CD4-positive, alpha-beta T cell (primary cell): Measurements from ENCODE around the gene KLF4. TPM values are rescaled to one million over a fixed set of nuclear protein-coding genes. Genes with fewer than 3 reads are reported as not detected.

Experiments
- ATAC-seq: fragments of 200-7000 bp; cut with Tn5 transposase; one replicate; pipeline ENCODE4 v1.10.0; 2022; ENCODE audit warnings: mild to moderate bottlenecking; ENCODE audit not compliant: poor library complexity
- CTCF ChIA-PET: fragments of 350-600 bp; sonication (Branson Sonifier 250); formaldehyde crosslinking; loops from one replicate; lab custom pipeline; 2021; ENCODE audit warnings: antibody characterized with exemption, inconsistent platforms; lab: Charles Lee
- POLR2A ChIA-PET: fragments of 350-600 bp; sonication (Branson Sonifier 250); formaldehyde crosslinking; loops from one replicate; lab custom pipeline; 2021; ENCODE audit warnings: antibody characterized with exemption, inconsistent platforms; lab: Charles Lee
- DNase-seq, 14 experiments: peaks; one replicate each; pipeline ENCODE4 v3.0.0-alpha.2; 2013 to 2020; ENCODE audit warnings: mixed read lengths in 2 of 14
- H3K27ac ChIP-seq, 2 donors: one replicate each; pipeline versions ENCODE4 v1.5.1 to v1.7.0; 2013; ENCODE audit warnings: low read length in 2 of 2, low read depth in 1 of 2, mild to moderate bottlenecking in 1 of 2
- H3K27me3 ChIP-seq, 2 experiments: 1 replicate in 1 of 2; 2 replicates in 1 of 2; pipeline versions ENCODE4 v1.6.1 to v1.7.0; 2013; ENCODE audit warnings: low read length in 2 of 2, control low read depth in 1 of 2, mild to moderate bottlenecking in 1 of 2, moderate library complexity in 1 of 2; ENCODE audit not compliant: insufficient read depth in 2 of 2, control insufficient read depth in 1 of 2
- H3K36me3 ChIP-seq: one replicate; pipeline ENCODE4 v1.6.1; 2013; ENCODE audit warnings: low read length, control low read depth; ENCODE audit not compliant: insufficient read depth
- H3K4me1 ChIP-seq: one replicate; pipeline ENCODE4 v1.6.1; 2013; ENCODE audit warnings: low read length, control low read depth; ENCODE audit not compliant: insufficient read depth
- H3K4me3 ChIP-seq: one replicate; pipeline ENCODE4 v1.5.1; 2013; ENCODE audit warnings: mild to moderate bottlenecking, low read length, moderate library complexity
- H3K9me3 ChIP-seq, 2 experiments: 1 replicate in 1 of 2; 2 replicates in 1 of 2; pipeline versions ENCODE4 v1.6.1 to v1.7.0; 2013; ENCODE audit warnings: low read length in 2 of 2, mild to moderate bottlenecking in 2 of 2, control low read depth in 1 of 2, moderate library complexity in 1 of 2; ENCODE audit not compliant: control insufficient read depth in 1 of 2, insufficient read depth in 1 of 2
- H3K27ac Mint-ChIP-seq: one replicate; pipeline ENCODE4 v1.8.0; 2020; ENCODE audit warnings: mixed read lengths
- H3K27me3 Mint-ChIP-seq: one replicate; pipeline ENCODE4 v1.8.0; 2021; ENCODE audit warnings: mixed read lengths
- H3K36me3 Mint-ChIP-seq: one replicate; pipeline ENCODE4 v1.8.0; 2021; ENCODE audit warnings: low read depth, mixed read lengths
- H3K4me1 Mint-ChIP-seq: one replicate; pipeline ENCODE4 v1.8.0; 2021; ENCODE audit warnings: low read depth, mixed read lengths
- H3K4me3 Mint-ChIP-seq: one replicate; pipeline ENCODE4 v1.8.0; 2020; ENCODE audit warnings: mild to moderate bottlenecking, mixed read lengths
- H3K9me3 Mint-ChIP-seq: one replicate; pipeline ENCODE4 v1.8.0; 2020; ENCODE audit warnings: mixed read lengths
- intact Hi-C, 2 experiments: fragments of 100-400 bp; cut with DNase I in 1 of 2; cut with micrococcal nuclease in 1 of 2; formaldehyde crosslinking; loops; one replicate each; pipeline versions ENCODE4 v1.15.1 to v1.9.0; 2023 to 2025; cut with DNase I, micrococcal nuclease
- total RNA-seq, 174 experiments: library from RNA in 2 of 174; stranded (reverse) in 2 of 174; gene quantifications; one replicate each; pipeline ENCODE4 v1.2.3 and lab custom pipeline; 2021 to 2026
- TF ChIP-seq, protein P1 (sequence below): fragments of 200-600 bp; IDR thresholded peaks from one replicate; pipeline ENCODE4 v1.8.0; 2022; ENCODE audit warnings: antibody characterized with exemption, mild to moderate bottlenecking

KLF4 gene
- total RNA-seq, 2 experiments from 2014 or later, result 12.9 to 13.2 TPM

GRCh38 chr9:107443786-107444185 is 45.8 kb downstream of the KLF4 start:
- peaks cover 8% of the 10 kb centered on the region for H3K27me3 Mint-ChIP-seq
- no peaks in the 10 kb centered on the region for H3K36me3 Mint-ChIP-seq
- ATAC-seq (no peak), DNase-seq (no peak)
- H3K36me3 ChIP-seq, result no peaks in the 10 kb centered on the region
- no peaks in the 10 kb centered on the region for H3K9me3 Mint-ChIP-seq
- H3K4me3 Mint-ChIP-seq, result no peak overlapping the region
- TF ChIP-seq, protein P1, sequence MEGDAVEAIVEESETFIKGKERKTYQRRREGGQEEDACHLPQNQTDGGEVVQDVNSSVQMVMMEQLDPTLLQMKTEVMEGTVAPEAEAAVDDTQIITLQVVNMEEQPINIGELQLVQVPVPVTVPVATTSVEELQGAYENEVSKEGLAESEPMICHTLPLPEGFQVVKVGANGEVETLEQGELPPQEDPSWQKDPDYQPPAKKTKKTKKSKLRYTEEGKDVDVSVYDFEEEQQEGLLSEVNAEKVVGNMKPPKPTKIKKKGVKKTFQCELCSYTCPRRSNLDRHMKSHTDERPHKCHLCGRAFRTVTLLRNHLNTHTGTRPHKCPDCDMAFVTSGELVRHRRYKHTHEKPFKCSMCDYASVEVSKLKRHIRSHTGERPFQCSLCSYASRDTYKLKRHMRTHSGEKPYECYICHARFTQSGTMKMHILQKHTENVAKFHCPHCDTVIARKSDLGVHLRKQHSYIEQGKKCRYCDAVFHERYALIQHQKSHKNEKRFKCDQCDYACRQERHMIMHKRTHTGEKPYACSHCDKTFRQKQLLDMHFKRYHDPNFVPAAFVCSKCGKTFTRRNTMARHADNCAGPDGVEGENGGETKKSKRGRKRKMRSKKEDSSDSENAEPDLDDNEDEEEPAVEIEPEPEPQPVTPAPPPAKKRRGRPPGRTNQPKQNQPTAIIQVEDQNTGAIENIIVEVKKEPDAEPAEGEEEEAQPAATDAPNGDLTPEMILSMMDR, result no peak
- no peaks in the 10 kb centered on the region for H3K4me1 ChIP-seq
- CTCF ChIA-PET, result no interaction called here
- no peak overlapping the region for H3K27ac ChIP-seq
- no peaks in the 10 kb centered on the region for H3K4me1 Mint-ChIP-seq
- POLR2A ChIA-PET, result no interaction called here
- no peak overlapping the region for H3K27ac Mint-ChIP-seq
- no peaks in the 10 kb centered on the region for H3K27me3 ChIP-seq
- peaks cover 0 to 5% of the 10 kb centered on the region in 2 experiments for H3K9me3 ChIP-seq
- H3K4me3 ChIP-seq, result no peak overlapping the region
- intact Hi-C loops, result no loop called here

- Mint-ChIP-seq H3K27me3 (peaks cover 20% of the 10 kb centered on the region), H3K27ac (no peak overlapping the region), H3K36me3 (no peaks in the 10 kb centered on the region), H3K4me1 (no peaks in the 10 kb centered on the region), H3K9me3 (no peaks in the 10 kb centered on the region), H3K4me3 (no peak overlapping the region)
- intact Hi-C loops, result no loop called here
- CTCF ChIA-PET, result interaction anchor here (0.7 kb wide), 1 partner anchor 1898 kb away, joined by 3 read pairs; no protein-coding TSS in a partner anchor
- no peak overlapping the region for H3K4me3 ChIP-seq
- peaks cover 0 to 3% of the 10 kb centered on the region in 2 experiments for H3K9me3 ChIP-seq
- TF ChIP-seq, protein P1, result no peak
- H3K4me1 ChIP-seq, result no peaks in the 10 kb centered on the region
- ATAC-seq, result no peak
- H3K27me3 ChIP-seq, result no peaks in the 10 kb centered on the region
- no peak overlapping the region for H3K27ac ChIP-seq
- H3K36me3 ChIP-seq, result no peaks in the 10 kb centered on the region
- POLR2A ChIA-PET, result no interaction called here
- DNase-seq, result no peak
Observed at GRCh38 chr9:107439991-107440456, 49.5 kb downstream of the KLF4 start.

DNA sequence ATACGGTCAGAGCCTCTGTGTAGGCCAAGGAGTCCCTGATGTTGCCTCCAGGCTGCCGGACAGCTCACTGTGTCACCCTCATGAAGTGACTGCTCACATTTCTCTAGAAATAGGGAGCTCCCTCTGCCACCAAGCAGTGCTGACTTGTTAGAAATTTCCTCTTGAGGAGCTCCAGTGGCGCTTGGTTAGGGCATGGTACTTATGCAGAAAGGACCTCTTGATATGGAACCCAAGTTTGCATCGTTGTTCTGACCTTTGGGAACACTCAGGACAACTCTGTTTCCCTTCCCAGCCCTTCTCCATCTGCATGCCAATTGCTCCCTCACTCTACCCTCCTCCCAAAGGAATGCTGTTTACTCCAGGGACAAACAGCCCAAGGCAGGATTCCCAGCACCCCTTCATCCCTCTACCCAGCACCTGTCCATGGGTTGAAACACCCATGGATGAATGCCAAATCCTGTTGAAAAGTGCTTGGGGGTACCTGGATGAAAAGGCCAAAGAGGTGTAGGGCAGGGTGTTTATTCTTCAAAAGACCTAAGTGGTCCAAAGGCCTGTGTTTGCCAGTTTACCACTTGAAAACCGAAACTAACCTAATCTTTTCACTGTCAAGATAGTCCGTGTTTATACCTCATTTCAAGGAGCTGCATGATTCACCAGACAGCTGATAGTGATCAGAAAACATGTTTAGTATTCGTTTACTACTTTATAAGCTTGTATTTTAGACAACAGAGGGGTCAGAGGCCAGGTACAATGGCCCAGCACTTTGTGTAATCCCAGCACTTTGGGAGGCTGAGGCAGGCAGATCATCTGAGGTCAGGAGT is 51.1 kb downstream of the KLF4 start:
- Mint-ChIP-seq H3K36me3 (no peaks in the 10 kb centered on the region), H3K4me1 (no peaks in the 10 kb centered on the region), H3K27ac (no peak overlapping the region), H3K27me3 (peaks cover 20% of the 10 kb centered on the region), H3K9me3 (no peaks in the 10 kb centered on the region), H3K4me3 (no peak overlapping the region)
- CTCF ChIA-PET, result no interaction called here
- no peak overlapping the region for H3K27ac ChIP-seq
- H3K27me3 ChIP-seq, result no peaks in the 10 kb centered on the region
- ATAC-seq (no peak), DNase-seq (no peak)
- intact Hi-C loops, result no loop called here
- H3K4me3 ChIP-seq, result no peak overlapping the region
- TF ChIP-seq, protein P1, result no peak
- H3K4me1 ChIP-seq, result no peaks in the 10 kb centered on the region
- POLR2A ChIA-PET, result no interaction called here
- H3K36me3 ChIP-seq, result no peaks in the 10 kb centered on the region
- no peaks in the 10 kb centered on the region for H3K9me3 ChIP-seq
